Loucy (cell line): ENCODE measurements around the gene MICU2.

Experiments
- CTCF ChIP-seq: fragments of 200-600 bp; sonication (generic); conservative IDR thresholded peaks from 2 replicates; pipeline ENCODE4 v1.5.1; 2014; ENCODE audit warnings: mild to moderate bottlenecking, antibody characterized with exemption, low read length
- EZH2phosphoT487 ChIP-seq: fragments of 200-600 bp; IDR thresholded peaks from 2 replicates; pipeline ENCODE4 v1.6.1; 2018; ENCODE audit warnings: antibody characterized with exemption, mild to moderate bottlenecking, moderate library complexity, borderline replicate concordance

- no peak for TF ChIP-seq CTCF
- no peak for TF ChIP-seq EZH2phosphoT487
Measured at GRCh38 chr13:21569686-21570085, 34.3 kb downstream of the MICU2 start.
